Osteocyte (in vitro differentiated cells): Measurements from ENCODE around the gene SIGLEC10. TPM values are rescaled to one million over a fixed set of nuclear protein-coding genes. Genes with fewer than 3 reads are reported as not detected.
A peak's percentile ranks its signal among the peaks of the same experiment; 100 is the strongest.

ENCODE experiments used
- DNase-seq: peaks from one replicate; pipeline ENCODE4 v3.0.0; 2021; ENCODE audit warnings: mixed read lengths; ENCODE audit not compliant: unreplicated experiment; ENCODE audit errors: extremely low spot score
- H3K27ac Mint-ChIP-seq: one replicate; pipeline ENCODE4 v1.8.0; 2021; ENCODE audit warnings: mild to moderate bottlenecking, mixed read lengths; ENCODE audit not compliant: unreplicated experiment
- H3K27me3 Mint-ChIP-seq: one replicate; pipeline ENCODE4 v1.8.0; 2021; ENCODE audit warnings: mixed read lengths; ENCODE audit not compliant: unreplicated experiment
- H3K36me3 Mint-ChIP-seq: one replicate; pipeline ENCODE4 v1.8.0; 2021; ENCODE audit warnings: mixed read lengths; ENCODE audit not compliant: unreplicated experiment
- H3K4me1 Mint-ChIP-seq: one replicate; pipeline ENCODE4 v1.8.0; 2021; ENCODE audit warnings: mixed read lengths; ENCODE audit not compliant: unreplicated experiment
- H3K4me3 Mint-ChIP-seq: one replicate; pipeline ENCODE4 v1.8.0; 2021; ENCODE audit warnings: mild to moderate bottlenecking, moderate library complexity, mixed read lengths; ENCODE audit not compliant: unreplicated experiment
- H3K9me3 Mint-ChIP-seq: one replicate; pipeline ENCODE4 v1.8.0; 2021; ENCODE audit warnings: mixed read lengths; ENCODE audit not compliant: unreplicated experiment
- total RNA-seq: library from RNA; stranded (reverse); gene quantifications from 2 replicates; pipeline ENCODE4 v1.2.1, GENCODE V29; 2021
- TF ChIP-seq, protein P1 (sequence below): fragments of 200-600 bp; sonication (generic); IDR thresholded peaks from 2 replicates; pipeline ENCODE4 v1.5.0; 2021; ENCODE audit warnings: antibody characterized with exemption, mild to moderate bottlenecking, moderate library complexity

SIGLEC10 gene
- total RNA-seq, 1 donor from 2014 or later, result not detected

DNA sequence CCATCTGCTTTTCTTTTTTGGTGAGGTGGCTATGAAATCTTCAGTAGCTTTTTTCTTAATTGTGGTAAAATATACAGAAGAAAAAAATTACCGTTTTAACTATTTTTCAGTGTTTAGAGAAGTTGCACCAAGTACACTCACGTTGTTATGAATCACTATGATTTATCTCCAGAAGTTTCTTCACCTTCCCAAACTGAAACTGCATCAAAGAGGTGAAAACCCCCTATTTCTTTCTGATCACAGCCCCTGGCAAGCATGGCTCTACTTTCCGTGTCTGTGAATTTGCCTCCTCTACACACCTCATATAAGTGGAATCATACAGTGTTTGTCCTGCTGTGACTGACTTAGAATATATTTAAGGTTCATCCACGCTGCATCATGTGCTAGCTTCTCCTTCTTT lies 15.6 kb upstream of the SIGLEC10 start:
- Mint-ChIP-seq H3K36me3 (no peaks in the 10 kb centered on the region), H3K9me3 (no peaks in the 10 kb centered on the region), H3K27me3 (no peaks in the 10 kb centered on the region), H3K4me1 (no peaks in the 10 kb centered on the region), H3K4me3 (no peak overlapping the region), H3K27ac (no peak overlapping the region)
- TF ChIP-seq, protein P1, sequence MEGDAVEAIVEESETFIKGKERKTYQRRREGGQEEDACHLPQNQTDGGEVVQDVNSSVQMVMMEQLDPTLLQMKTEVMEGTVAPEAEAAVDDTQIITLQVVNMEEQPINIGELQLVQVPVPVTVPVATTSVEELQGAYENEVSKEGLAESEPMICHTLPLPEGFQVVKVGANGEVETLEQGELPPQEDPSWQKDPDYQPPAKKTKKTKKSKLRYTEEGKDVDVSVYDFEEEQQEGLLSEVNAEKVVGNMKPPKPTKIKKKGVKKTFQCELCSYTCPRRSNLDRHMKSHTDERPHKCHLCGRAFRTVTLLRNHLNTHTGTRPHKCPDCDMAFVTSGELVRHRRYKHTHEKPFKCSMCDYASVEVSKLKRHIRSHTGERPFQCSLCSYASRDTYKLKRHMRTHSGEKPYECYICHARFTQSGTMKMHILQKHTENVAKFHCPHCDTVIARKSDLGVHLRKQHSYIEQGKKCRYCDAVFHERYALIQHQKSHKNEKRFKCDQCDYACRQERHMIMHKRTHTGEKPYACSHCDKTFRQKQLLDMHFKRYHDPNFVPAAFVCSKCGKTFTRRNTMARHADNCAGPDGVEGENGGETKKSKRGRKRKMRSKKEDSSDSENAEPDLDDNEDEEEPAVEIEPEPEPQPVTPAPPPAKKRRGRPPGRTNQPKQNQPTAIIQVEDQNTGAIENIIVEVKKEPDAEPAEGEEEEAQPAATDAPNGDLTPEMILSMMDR, result no peak
- no peak for DNase-seq

DNA sequence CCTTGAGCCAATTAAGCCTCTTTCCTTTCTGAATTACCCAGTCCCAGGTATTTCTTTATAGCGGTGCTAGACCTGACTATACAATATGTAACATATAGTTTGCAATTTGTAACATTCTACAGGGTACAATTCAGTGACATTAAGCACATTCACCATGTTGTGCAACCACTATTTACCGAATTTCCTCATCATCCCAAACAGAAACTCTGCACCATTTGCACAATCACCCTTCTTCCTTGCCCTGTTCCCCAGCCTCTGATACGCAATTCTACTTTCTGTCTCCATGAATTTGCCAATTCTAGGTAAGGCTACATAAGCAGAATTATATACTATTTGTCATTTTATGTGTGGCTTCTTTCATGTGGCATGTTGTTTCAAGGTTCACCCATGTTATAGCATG lies 13.7 kb upstream of the SIGLEC10 start:
- Mint-ChIP-seq H3K27ac (no peak overlapping the region), H3K4me1 (no peaks in the 10 kb centered on the region)
- no peak for DNase-seq

DNA sequence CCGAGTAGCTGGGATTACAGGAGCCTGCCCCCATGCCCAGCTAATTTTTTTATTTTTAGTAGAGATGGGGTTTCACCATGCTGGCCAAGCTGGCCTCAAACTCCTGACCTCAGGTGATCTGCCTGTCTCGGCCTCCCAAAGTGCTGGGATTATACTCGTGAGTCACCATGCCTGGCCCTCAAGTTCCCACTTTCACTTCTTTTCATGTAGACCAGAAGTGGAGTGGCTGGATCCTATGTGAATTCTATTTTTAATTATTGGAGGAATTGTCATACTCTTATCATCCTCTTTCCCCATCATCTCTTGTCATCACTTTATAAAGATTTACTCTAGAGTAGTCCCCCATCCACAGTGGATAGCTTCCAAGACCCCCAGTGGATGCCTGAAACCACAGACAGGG lies 12.8 kb upstream of the SIGLEC10 start:
- no peaks in the 10 kb centered on the region for H3K27me3 Mint-ChIP-seq
- no peak for DNase-seq
- no peaks in the 10 kb centered on the region for H3K4me1 Mint-ChIP-seq
- TF ChIP-seq, protein P1, result no peak
- no peaks in the 10 kb centered on the region for H3K9me3 Mint-ChIP-seq
- H3K36me3 Mint-ChIP-seq, result no peaks in the 10 kb centered on the region
- no peak overlapping the region for H3K4me3 Mint-ChIP-seq
- no peak overlapping the region for H3K27ac Mint-ChIP-seq

More for the DNA sequence above, 13.7 kb upstream of the SIGLEC10 start:
- TF ChIP-seq, protein P1, result no peak
- no peaks in the 10 kb centered on the region for H3K36me3 Mint-ChIP-seq
- H3K27me3 Mint-ChIP-seq, result no peaks in the 10 kb centered on the region
- no peaks in the 10 kb centered on the region for H3K9me3 Mint-ChIP-seq
- no peak overlapping the region for H3K4me3 Mint-ChIP-seq

DNA sequence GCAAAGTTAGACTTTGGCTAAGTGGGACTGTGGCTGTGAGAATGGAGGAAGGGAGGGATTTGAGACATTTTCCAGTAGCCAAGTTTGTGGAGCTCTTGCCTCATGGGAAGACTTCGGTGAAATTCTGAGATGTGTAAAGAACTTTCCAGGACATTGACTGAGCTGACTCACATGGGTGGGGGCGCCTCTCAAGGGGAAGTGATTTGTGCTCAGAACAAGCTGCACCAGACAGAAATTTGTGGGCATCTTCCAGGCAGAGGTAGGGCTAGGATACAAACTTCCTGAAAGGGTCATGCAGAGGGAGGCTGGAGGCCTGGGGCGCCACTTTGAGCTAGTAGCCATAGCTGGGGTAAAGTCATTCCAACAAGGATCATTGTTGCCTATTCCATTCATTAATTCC lies 9.8 kb upstream of the SIGLEC10 start:
- no peak for DNase-seq
- Mint-ChIP-seq H3K4me3 (no peak overlapping the region), H3K9me3 (no peaks in the 10 kb centered on the region), H3K27me3 (no peaks in the 10 kb centered on the region), H3K36me3 (no peaks in the 10 kb centered on the region), H3K4me1 (no peaks in the 10 kb centered on the region), H3K27ac (no peak overlapping the region)
- TF ChIP-seq, protein P1, result no peak

DNA sequence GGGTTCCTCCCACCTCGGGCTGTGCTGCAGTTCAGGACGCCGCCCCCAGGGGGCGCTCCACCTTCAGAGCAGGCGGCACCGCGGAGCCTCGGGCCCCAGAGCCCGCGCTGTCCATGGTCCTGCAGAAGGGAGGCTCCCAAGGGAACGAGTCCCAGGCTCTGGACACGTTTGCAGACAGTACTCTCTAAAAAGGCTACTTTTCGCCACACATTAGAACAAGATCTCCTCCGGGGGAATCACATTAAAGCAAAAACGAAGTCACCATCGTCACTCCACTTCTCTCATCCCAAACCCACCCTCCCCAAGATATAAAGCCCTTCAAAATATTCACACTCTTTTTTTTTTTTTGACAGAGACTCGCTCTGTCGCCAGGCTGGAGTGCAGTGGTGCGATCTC lies 4.6 kb upstream of the SIGLEC10 start:
- TF ChIP-seq, protein P1, result peak; percentile 74
- no peaks in the 10 kb centered on the region for H3K27me3 Mint-ChIP-seq
- H3K9me3 Mint-ChIP-seq, result no peaks in the 10 kb centered on the region
- peak; percentile 89 for DNase-seq
- no peak overlapping the region for H3K4me3 Mint-ChIP-seq
- no peaks in the 10 kb centered on the region for H3K4me1 Mint-ChIP-seq
- H3K36me3 Mint-ChIP-seq, result no peaks in the 10 kb centered on the region
- no peak overlapping the region for H3K27ac Mint-ChIP-seq
